ENCODE data around the gene GABRG3. TPM values are rescaled to one million over a fixed set of nuclear protein-coding genes. Genes with fewer than 3 reads are reported as not detected.

The GABRG3 gene
- polyA plus RNA-seq, 1 donor (not counting 4 experiments of a cell fraction or from before 2014, with no cell fraction given), result not detected

DNA sequence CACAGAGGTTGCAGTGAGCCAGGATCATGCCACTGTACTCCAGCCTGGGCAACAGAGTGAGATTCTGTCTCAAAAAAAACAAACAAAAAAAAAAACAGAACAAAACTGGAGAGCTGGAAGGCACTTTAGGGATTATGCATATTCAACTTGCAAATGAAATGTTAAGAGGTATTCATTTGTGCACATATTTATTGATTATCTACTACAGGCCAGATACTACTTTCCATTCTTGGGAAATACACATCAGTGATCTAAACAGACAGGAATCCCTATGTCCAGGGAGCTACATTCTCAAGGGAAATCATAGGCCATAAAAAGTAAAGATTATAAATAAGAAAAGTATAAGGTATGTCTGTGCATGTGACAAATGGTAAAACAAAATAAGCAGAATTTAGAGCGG lies 322.6 kb downstream of the GABRG3 start:
- H3K9ac ChIP-seq (ENCODE audit: control insufficient read depth, extremely low read depth, insufficient read depth, low read length), result no peak overlapping the region
- DNase-seq (ENCODE audit: low read depth, low spot score) (no peak), FAIRE-seq (no peak)
- no peaks in the 10 kb centered on the region for H3K27me3 ChIP-seq (ENCODE audit: control insufficient read depth, extremely low read depth, insufficient read depth, low read length)
- no peak overlapping the region for H3K4me2 ChIP-seq (ENCODE audit: control insufficient read depth, extremely low read depth, insufficient read depth, low read depth, low read length)
- H3K9me1 ChIP-seq (ENCODE audit: control insufficient read depth, extremely low read depth, insufficient read depth, low read length), result no peaks in the 10 kb centered on the region
- dilution Hi-C loops (cut with MboI; ENCODE audit: extremely low pct_ligation_motif_present, low sequenced_read_pairs), result no loop called here
- no peak overlapping the region for H2AFZ ChIP-seq (ENCODE audit: control insufficient read depth, low read length)
- no peaks in the 10 kb centered on the region for H3K36me3 ChIP-seq (ENCODE audit: control insufficient read depth in 2 of 2, extremely low read depth in 1 of 2, insufficient read depth in 2 of 2, low read length in 2 of 2)
- no peak overlapping the region for H3K4me3 ChIP-seq (ENCODE audit: control insufficient read depth in 2 of 3, extremely low read depth in 1 of 3, insufficient read depth in 2 of 3, low read depth in 1 of 3, low read length in 3 of 3)
- TF ChIP-seq, protein P1, sequence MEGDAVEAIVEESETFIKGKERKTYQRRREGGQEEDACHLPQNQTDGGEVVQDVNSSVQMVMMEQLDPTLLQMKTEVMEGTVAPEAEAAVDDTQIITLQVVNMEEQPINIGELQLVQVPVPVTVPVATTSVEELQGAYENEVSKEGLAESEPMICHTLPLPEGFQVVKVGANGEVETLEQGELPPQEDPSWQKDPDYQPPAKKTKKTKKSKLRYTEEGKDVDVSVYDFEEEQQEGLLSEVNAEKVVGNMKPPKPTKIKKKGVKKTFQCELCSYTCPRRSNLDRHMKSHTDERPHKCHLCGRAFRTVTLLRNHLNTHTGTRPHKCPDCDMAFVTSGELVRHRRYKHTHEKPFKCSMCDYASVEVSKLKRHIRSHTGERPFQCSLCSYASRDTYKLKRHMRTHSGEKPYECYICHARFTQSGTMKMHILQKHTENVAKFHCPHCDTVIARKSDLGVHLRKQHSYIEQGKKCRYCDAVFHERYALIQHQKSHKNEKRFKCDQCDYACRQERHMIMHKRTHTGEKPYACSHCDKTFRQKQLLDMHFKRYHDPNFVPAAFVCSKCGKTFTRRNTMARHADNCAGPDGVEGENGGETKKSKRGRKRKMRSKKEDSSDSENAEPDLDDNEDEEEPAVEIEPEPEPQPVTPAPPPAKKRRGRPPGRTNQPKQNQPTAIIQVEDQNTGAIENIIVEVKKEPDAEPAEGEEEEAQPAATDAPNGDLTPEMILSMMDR (optimal IDR thresholded peaks at IDR 0.05 in 1 of 3, IDR thresholded peaks at IDR 0.05 in 1 of 3, conservative IDR thresholded peaks at IDR 0.05 in 1 of 3; ENCODE audit: extremely low read depth in 1 of 3, insufficient read depth in 2 of 3, low read length in 3 of 3), result no peak
- TF ChIP-seq EZH2 (IDR thresholded peaks at IDR 0.05; ENCODE audit: low read length), result no peak
- no peak overlapping the region for H3K27ac ChIP-seq (ENCODE audit: control insufficient read depth, insufficient read depth, low read length)
- H3K9me3 ChIP-seq (ENCODE audit: control insufficient read depth, low read depth, low read length), result no peaks in the 10 kb centered on the region
- H3K4me1 ChIP-seq (ENCODE audit: control insufficient read depth, extremely low read depth, insufficient read depth, low read length), result no peaks in the 10 kb centered on the region
- no peaks in the 10 kb centered on the region for H3K79me2 ChIP-seq (ENCODE audit: control insufficient read depth, insufficient read depth, low read length)
- no peaks in the 10 kb centered on the region for H4K20me1 ChIP-seq (ENCODE audit: control insufficient read depth, extremely low read depth, insufficient read depth, low read length)

DNA sequence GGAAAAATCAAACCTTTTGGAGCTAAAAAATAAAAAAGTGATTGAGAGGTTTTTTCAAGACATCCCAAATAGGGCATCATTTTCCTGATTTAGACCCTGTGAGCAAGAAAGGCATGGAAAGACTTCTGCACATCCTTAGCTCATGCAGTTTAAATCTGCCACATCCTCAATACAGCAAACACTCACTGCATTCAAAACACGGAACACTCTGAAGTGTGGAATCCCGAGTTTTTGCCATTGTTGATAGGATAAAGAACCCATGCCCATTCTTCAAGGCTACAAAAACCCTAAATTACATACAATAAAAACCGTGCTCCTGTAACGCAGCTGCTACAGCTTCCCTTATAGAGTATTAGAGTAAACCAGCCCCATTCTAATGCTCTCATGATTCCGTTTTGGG lies 346.8 kb downstream of the GABRG3 start:
- TF ChIP-seq, protein P1 (optimal IDR thresholded peaks at IDR 0.05 in 1 of 3, IDR thresholded peaks at IDR 0.05 in 1 of 3, conservative IDR thresholded peaks at IDR 0.05 in 1 of 3; ENCODE audit: extremely low read depth in 1 of 3, insufficient read depth in 2 of 3, low read length in 3 of 3), result no peak
- no peak for TF ChIP-seq EZH2 (IDR thresholded peaks at IDR 0.05; ENCODE audit: low read length)
- dilution Hi-C loops (cut with MboI; ENCODE audit: extremely low pct_ligation_motif_present, low sequenced_read_pairs), result no loop called here

More for the DNA sequence above, 346.8 kb downstream of the GABRG3 start:
- no peaks in the 10 kb centered on the region for H3K79me2 ChIP-seq (ENCODE audit: control insufficient read depth, insufficient read depth, low read length)
- no peak for FAIRE-seq
- H3K9me1 ChIP-seq (ENCODE audit: control insufficient read depth, extremely low read depth, insufficient read depth, low read length), result no peaks in the 10 kb centered on the region
- H3K27me3 ChIP-seq (ENCODE audit: control insufficient read depth, extremely low read depth, insufficient read depth, low read length), result no peaks in the 10 kb centered on the region
- H3K36me3 ChIP-seq (ENCODE audit: control insufficient read depth in 2 of 2, extremely low read depth in 1 of 2, insufficient read depth in 2 of 2, low read length in 2 of 2), result no peaks in the 10 kb centered on the region
- H3K9ac ChIP-seq (ENCODE audit: control insufficient read depth, extremely low read depth, insufficient read depth, low read length), result no peak overlapping the region
- H3K4me2 ChIP-seq (ENCODE audit: control insufficient read depth, extremely low read depth, insufficient read depth, low read depth, low read length), result no peak overlapping the region
- H3K27ac ChIP-seq (ENCODE audit: control insufficient read depth, insufficient read depth, low read length), result no peak overlapping the region
- no peaks in the 10 kb centered on the region for H3K9me3 ChIP-seq (ENCODE audit: control insufficient read depth, low read depth, low read length)
- H3K4me3 ChIP-seq (ENCODE audit: control insufficient read depth in 2 of 3, extremely low read depth in 1 of 3, insufficient read depth in 2 of 3, low read depth in 1 of 3, low read length in 3 of 3), result no peak overlapping the region
- no peak for DNase-seq (ENCODE audit: low read depth, low spot score)
- H3K4me1 ChIP-seq (ENCODE audit: control insufficient read depth, extremely low read depth, insufficient read depth, low read length), result no peaks in the 10 kb centered on the region
- H4K20me1 ChIP-seq (ENCODE audit: control insufficient read depth, extremely low read depth, insufficient read depth, low read length), result no peaks in the 10 kb centered on the region
- H2AFZ ChIP-seq (ENCODE audit: control insufficient read depth, low read length), result no peak overlapping the region
